Breast epithelium (tissue), 3 donors: Measurements from ENCODE around the gene RRP8.

Experiments
- CTCF ChIP-seq, 3 donors: fragments of 450-650 bp; IDR thresholded peaks; one replicate each; pipeline ENCODE4 v1.5.1; 2016 to 2017; ENCODE audit warnings: antibody characterized with exemption in 3 of 3, mild to moderate bottlenecking in 3 of 3, moderate library complexity in 3 of 3
- POLR2A ChIP-seq: fragments of 450-650 bp; IDR thresholded peaks from one replicate; pipeline ENCODE4 v1.6.1; 2016; ENCODE audit warnings: antibody characterized with exemption, mild to moderate bottlenecking, moderate library complexity

- TF ChIP-seq CTCF (IDR thresholded peaks at IDR 0.05), result no peak
- no peak for TF ChIP-seq POLR2A
These were observed 43.7 kb upstream of the RRP8 start for GRCh38 chr11:6646918-6647679.
